OCI-LY7 (cell line): ENCODE measurements around the gene EPO. TPM values are rescaled to one million over a fixed set of nuclear protein-coding genes. Genes with fewer than 3 reads are reported as not detected.

Source experiments
- BruUV-seq: library from RNA; stranded (reverse); fragments of 400-500 nt; replicated peaks from 2 replicates; lab custom pipeline; 2021; lab: Mats Ljungman, UMichigan
- CTCF ChIA-PET: fragments of 300-600 bp; sonication (Branson Sonifier 250); formaldehyde crosslinking; loops from one replicate; lab custom pipeline; 2022; ENCODE audit warnings: antibody characterized with exemption; ENCODE audit not compliant: unreplicated experiment; lab: Charles Lee
- POLR2A ChIA-PET: fragments of 300-600 bp; sonication (Branson Sonifier 250); formaldehyde crosslinking; loops from one replicate; lab custom pipeline; 2022; ENCODE audit warnings: antibody characterized with exemption; lab: Charles Lee
- DNase-seq: peaks from one replicate; pipeline ENCODE4 v3.0.0-alpha.2; 2015; ENCODE audit warnings: low spot score
- H2AFZ ChIP-seq: fragments of 200-600 bp; sonication (generic), shearing (Covaris generic); 2 replicates; pipeline ENCODE4 v1.6.1; 2014; ENCODE audit warnings: mild to moderate bottlenecking, antibody characterized with exemption, low read length, moderate library complexity
- H3K27ac ChIP-seq: fragments of 200-600 bp; sonication (generic); 2 replicates; pipeline ENCODE4 v1.5.1; 2014; ENCODE audit warnings: mixed run types, low read depth, mild to moderate bottlenecking, moderate library complexity, low read length, inconsistent platforms; ENCODE audit not compliant: poor library complexity, severe bottlenecking
- H3K36me3 ChIP-seq: fragments of 200-600 bp; sonication (generic); 2 replicates; pipeline ENCODE4 v1.6.1; 2014; ENCODE audit warnings: mild to moderate bottlenecking, antibody characterized with exemption, low read length, moderate library complexity, mixed read lengths; ENCODE audit not compliant: insufficient read depth
- H3K4me1 ChIP-seq: fragments of 200-600 bp; sonication (generic); 2 replicates; pipeline ENCODE4 v1.5.1; 2014; ENCODE audit warnings: mild to moderate bottlenecking, low read length; ENCODE audit not compliant: insufficient read depth, poor library complexity, severe bottlenecking
- H3K4me2 ChIP-seq: fragments of 200-600 bp; sonication (generic); 2 replicates; pipeline ENCODE4 v1.6.1; 2014; ENCODE audit warnings: mild to moderate bottlenecking, low read length
- H3K4me3 ChIP-seq: fragments of 200-600 bp; sonication (generic); 2 replicates; pipeline ENCODE4 v1.5.1; 2014; ENCODE audit warnings: mild to moderate bottlenecking, low read depth, low read length; ENCODE audit not compliant: poor library complexity, severe bottlenecking
- H3K79me2 ChIP-seq: fragments of 200-600 bp; sonication (generic); 2 replicates; pipeline ENCODE4 v1.6.1; 2016; ENCODE audit warnings: low read depth, mild to moderate bottlenecking, low read length, moderate library complexity, mixed read lengths; ENCODE audit not compliant: insufficient read depth
- H3K9me2 ChIP-seq: fragments of 200-600 bp; sonication (generic); 2 replicates; pipeline ENCODE4 v1.6.1; 2016; ENCODE audit warnings: mild to moderate bottlenecking, low read length, mixed read lengths; ENCODE audit not compliant: insufficient read depth
- H3K9me3 ChIP-seq: fragments of 200-600 bp; sonication (generic); 2 replicates; pipeline ENCODE4 v1.6.1; 2014; ENCODE audit warnings: mild to moderate bottlenecking, mixed run types, low read length, mixed read lengths
- H4K20me1 ChIP-seq: fragments of 200-600 bp; sonication (generic); 2 replicates; pipeline ENCODE4 v1.6.1; 2014; ENCODE audit warnings: mild to moderate bottlenecking, antibody characterized with exemption, low read length, moderate library complexity, mixed read lengths; ENCODE audit not compliant: insufficient read depth
- EZH2phosphoT487 ChIP-seq: fragments of 200-600 bp; sonication (generic); IDR thresholded peaks from 2 replicates; pipeline ENCODE4 v1.6.1; 2018; ENCODE audit warnings: low read depth, borderline replicate concordance, mild to moderate bottlenecking, mixed run types, antibody characterized with exemption, low read length, moderate library complexity, mixed read lengths
- intact Hi-C: fragments of 100-400 bp; cut with micrococcal nuclease; formaldehyde crosslinking; loops from one replicate; pipeline ENCODE4 v1.10.0; 2022; ENCODE audit not compliant: unreplicated experiment
- total RNA-seq, 2 experiments: library from RNA; depleted of rRNA in 1 of 2; stranded (reverse); fragments of >200 nt in 1 of 2; shearing (Covaris generic) in 1 of 2; gene quantifications; 2 replicates each; pipeline ENCODE4 v1.2.3, GENCODE V29; 2014 to 2022
- TF ChIP-seq, protein P1 (sequence below): fragments of 200-600 bp; sonication (generic); conservative IDR thresholded peaks from 2 replicates; pipeline ENCODE4 v1.5.1; 2014; ENCODE audit warnings: mild to moderate bottlenecking, antibody characterized with exemption, low read length, moderate library complexity, mixed read lengths

The EPO gene
- total RNA-seq, 2 experiments from 2014 or later = 0.13 TPM; not detected in 1

- Histone ChIP-seq H3K4me3 (no peak overlapping the region), H3K79me2 (peaks cover under 1% of the 10 kb centered on the region; the same call in 1 of the 2 replicates), H3K27ac (no peak overlapping the region), H3K9me3 (no peaks in the 10 kb centered on the region), H2AFZ (no peak overlapping the region), H3K4me2 (no peak overlapping the region), H3K36me3 (peaks cover 99% of the 10 kb centered on the region), H3K9me2 (no peaks in the 10 kb centered on the region), H3K4me1 (no peaks in the 10 kb centered on the region), H4K20me1 (no peaks in the 10 kb centered on the region; the same call in 1 of the 2 replicates)
- POLR2A ChIA-PET = no interaction called here
- TF ChIP-seq, protein P1, sequence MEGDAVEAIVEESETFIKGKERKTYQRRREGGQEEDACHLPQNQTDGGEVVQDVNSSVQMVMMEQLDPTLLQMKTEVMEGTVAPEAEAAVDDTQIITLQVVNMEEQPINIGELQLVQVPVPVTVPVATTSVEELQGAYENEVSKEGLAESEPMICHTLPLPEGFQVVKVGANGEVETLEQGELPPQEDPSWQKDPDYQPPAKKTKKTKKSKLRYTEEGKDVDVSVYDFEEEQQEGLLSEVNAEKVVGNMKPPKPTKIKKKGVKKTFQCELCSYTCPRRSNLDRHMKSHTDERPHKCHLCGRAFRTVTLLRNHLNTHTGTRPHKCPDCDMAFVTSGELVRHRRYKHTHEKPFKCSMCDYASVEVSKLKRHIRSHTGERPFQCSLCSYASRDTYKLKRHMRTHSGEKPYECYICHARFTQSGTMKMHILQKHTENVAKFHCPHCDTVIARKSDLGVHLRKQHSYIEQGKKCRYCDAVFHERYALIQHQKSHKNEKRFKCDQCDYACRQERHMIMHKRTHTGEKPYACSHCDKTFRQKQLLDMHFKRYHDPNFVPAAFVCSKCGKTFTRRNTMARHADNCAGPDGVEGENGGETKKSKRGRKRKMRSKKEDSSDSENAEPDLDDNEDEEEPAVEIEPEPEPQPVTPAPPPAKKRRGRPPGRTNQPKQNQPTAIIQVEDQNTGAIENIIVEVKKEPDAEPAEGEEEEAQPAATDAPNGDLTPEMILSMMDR = no peak
- no peak for TF ChIP-seq EZH2phosphoT487
- no TSS peak for BruUV-seq
- intact Hi-C loops = no loop called here
- CTCF ChIA-PET = no interaction called here
- DNase-seq = no peak
These were observed 36.4 kb upstream of the EPO start for GRCh38 chr7:100683659-100684533.

GRCh38 chr7:100684534-100685042, 35.7 kb upstream of the EPO start:
- H3K9me2 ChIP-seq = no peaks in the 10 kb centered on the region
- DNase-seq = no peak
- TF ChIP-seq EZH2phosphoT487 = no peak
- TF ChIP-seq, protein P1 = no peak
- H4K20me1 ChIP-seq = no peaks in the 10 kb centered on the region; the same call in 1 of the 2 replicates
- CTCF ChIA-PET = no interaction called here
- intact Hi-C loops = no loop called here
- BruUV-seq = no TSS peak
- H3K36me3 ChIP-seq = peaks cover 99% of the 10 kb centered on the region
- no peak overlapping the region for H2AFZ ChIP-seq
- no peaks in the 10 kb centered on the region for H3K9me3 ChIP-seq
- no peak overlapping the region for H3K27ac ChIP-seq
- POLR2A ChIA-PET = interaction anchor here (0.5 kb wide), 1 partner anchor 581 kb away, joined by 3 read pairs; no protein-coding TSS in a partner anchor
- no peak overlapping the region for H3K4me3 ChIP-seq
- H3K4me2 ChIP-seq = no peak overlapping the region
- H3K4me1 ChIP-seq = no peaks in the 10 kb centered on the region
- peaks cover 7% of the 10 kb centered on the region; the same call in 1 of the 2 replicates for H3K79me2 ChIP-seq
